Measurements from ENCODE around the gene MLYCD.

Gene MLYCD

DNA sequence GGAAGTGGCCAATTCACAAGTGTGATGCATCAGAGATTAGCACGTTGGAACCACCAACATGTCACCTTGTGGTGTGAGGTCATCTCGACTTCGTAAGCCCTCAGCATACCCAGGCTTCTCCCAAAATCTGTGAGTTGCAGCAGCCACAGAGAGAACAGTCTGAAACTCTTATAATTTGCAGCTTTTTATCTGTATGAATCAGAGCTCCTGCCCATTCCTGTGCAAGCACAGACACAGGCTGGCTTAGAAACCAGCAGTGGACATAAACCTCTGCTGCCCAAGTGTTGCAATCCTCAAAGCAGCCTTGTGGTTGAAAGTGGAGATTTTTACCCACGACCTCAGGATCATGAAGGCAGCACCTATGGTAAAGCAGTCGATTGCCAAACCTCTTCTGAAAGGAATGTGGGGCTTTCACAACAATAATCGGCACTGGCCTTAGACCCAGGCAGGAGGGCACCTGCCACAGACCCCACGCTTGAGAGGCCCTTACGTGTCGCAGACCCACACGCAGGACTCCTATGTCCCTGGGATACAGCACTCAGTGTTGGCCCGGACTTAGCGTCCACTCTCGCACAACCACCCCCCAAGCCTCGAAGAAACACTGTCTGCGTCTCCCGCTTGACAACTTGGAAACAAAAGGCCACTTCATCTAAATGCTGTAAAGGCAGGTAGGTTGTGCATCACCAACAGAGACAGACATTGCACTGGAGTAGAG, 29.6 kb downstream of the MLYCD start:
- H3K9me3 ChIP-seq (ENCODE audit: low read length), result no peaks in the 10 kb centered on the region
- H3K4me3 ChIP-seq (ENCODE audit: low read depth in 1 of 2, low read length in 2 of 2), result no peak overlapping the region
- H3K4me1 ChIP-seq (ENCODE audit: insufficient read depth, low read length), result peaks cover 4% of the 10 kb centered on the region
- H3K36me3 ChIP-seq (ENCODE audit: insufficient read depth, low read length), result no peaks in the 10 kb centered on the region
- H3K27ac ChIP-seq (ENCODE audit: low read depth, low read length), result no peak overlapping the region
- no peak overlapping the region for H3K9ac ChIP-seq (ENCODE audit: low read length)
- no peaks in the 10 kb centered on the region for H3K27me3 ChIP-seq (ENCODE audit: control insufficient read depth in 1 of 2, insufficient read depth in 2 of 2, low read length in 2 of 2)

DNA sequence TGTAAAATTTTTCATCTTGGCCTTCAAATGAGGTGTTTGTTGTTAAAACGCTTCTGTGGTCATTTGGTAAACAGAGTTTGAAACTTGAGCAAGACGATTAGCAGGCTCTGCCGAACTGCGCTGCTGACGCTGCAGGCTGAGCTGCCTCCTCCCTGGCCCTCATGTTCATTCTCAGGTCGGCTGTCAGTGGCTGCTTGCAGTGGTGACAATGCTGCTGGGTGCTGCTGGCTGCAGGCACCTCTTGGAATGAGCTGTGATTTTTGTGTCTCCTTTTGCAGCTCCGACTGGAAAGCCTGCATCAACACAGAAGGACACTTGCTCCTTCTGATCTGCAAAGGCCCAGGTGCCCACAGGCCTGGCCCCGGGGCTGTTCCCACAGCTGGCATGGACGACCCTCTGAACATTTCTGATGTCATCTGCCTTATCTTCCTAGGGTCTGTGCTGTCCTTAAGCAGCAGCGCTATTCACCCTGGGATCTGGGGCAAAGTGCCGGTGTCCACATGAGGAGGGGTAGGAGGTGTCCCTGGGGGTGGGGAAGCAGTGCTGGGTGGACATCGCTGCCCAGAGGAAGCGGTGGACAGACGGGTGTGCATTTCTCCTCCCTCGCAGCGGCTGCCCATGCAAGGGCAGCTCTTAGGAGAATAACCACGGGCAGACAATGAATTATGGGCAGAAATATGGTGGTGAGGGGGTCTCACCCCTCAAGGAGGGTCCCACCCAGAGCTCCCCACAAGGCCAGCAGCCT, 31.1 kb downstream of the MLYCD start:
- Histone ChIP-seq H3K36me3 (ENCODE audit: insufficient read depth, low read length) (no peaks in the 10 kb centered on the region), H3K9ac (ENCODE audit: low read length) (no peak overlapping the region), H3K27ac (ENCODE audit: low read depth, low read length) (no peak overlapping the region), H3K4me1 (ENCODE audit: insufficient read depth, low read length) (peaks cover 4% of the 10 kb centered on the region), H3K4me3 (ENCODE audit: low read depth in 1 of 2, low read length in 2 of 2) (no peak overlapping the region), H3K9me3 (ENCODE audit: low read length) (no peaks in the 10 kb centered on the region), H3K27me3 (ENCODE audit: control insufficient read depth in 1 of 2, insufficient read depth in 2 of 2, low read length in 2 of 2) (no peaks in the 10 kb centered on the region)

DNA sequence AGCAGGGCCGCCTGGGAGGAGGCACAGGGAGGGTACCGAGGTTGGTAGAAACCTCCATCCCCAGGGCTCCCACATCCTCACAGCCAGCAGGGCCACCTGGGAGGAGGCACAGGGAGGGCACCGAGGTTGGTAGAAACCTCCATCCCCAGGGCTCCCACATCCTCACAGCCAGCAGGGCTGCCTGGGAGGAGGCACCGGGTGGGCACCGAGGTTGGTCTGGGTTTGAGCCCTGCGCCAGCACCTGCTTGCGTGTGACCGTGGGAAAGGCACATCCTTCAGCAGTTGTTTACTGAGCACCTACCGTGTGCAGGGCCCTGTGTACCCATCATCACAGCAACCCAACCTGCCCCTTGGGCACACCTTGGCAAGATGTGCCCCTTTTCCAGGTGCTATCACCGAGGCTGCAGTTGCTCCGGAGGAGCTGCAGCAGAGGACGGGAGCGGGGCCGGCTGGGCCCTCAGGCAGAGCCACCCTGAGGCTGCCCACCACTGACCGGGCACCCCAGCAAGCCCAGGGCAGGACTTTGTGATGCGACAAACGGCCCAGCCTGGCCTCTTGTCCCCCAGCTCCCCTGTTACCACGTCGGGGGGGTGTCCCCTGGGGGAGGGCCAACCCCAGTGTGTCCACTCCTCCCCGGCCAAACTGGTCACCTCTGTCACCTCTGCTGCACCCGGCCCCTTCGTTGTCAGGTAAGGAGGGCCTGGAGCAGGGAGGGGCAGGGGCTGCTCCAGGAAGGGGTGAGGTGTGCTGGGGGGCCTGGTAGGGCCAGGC, 32.0 kb downstream of the MLYCD start:
- peaks cover 4% of the 10 kb centered on the region for H3K4me1 ChIP-seq (ENCODE audit: insufficient read depth, low read length)
- H3K27me3 ChIP-seq (ENCODE audit: control insufficient read depth in 1 of 2, insufficient read depth in 2 of 2, low read length in 2 of 2), result no peaks in the 10 kb centered on the region
- no peaks in the 10 kb centered on the region for H3K9me3 ChIP-seq (ENCODE audit: low read length)
- H3K9ac ChIP-seq (ENCODE audit: low read length), result no peak overlapping the region
- no peak overlapping the region for H3K27ac ChIP-seq (ENCODE audit: low read depth, low read length)
- H3K4me3 ChIP-seq (ENCODE audit: low read depth in 1 of 2, low read length in 2 of 2), result no peak overlapping the region
- H3K36me3 ChIP-seq (ENCODE audit: insufficient read depth, low read length), result no peaks in the 10 kb centered on the region

DNA sequence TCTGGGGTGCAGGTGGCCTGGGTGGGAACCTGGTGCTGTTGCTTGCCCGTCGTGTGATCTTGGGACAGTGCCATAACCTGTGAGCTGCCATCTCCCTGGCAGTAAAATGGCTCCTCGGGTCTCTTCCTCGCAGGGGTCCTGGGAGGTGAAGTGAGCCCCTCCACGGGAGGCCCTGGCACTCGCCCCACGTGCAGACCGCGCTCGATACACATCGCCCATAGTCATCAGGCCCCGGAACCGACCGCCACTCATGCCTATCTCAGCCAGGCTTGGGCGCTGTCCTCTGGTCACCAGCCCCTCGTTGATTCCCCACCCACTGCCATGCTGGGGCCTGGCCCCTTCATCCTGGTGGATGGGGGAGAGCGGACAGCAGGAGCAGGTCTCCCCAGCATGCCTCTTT, 32.6 kb downstream of the MLYCD start:
- Histone ChIP-seq H3K27ac (ENCODE audit: low read depth, low read length) (no peak overlapping the region), H3K4me3 (ENCODE audit: low read depth in 1 of 2, low read length in 2 of 2) (no peak overlapping the region), H3K9me3 (ENCODE audit: low read length) (no peaks in the 10 kb centered on the region), H3K27me3 (ENCODE audit: control insufficient read depth in 1 of 2, insufficient read depth in 2 of 2, low read length in 2 of 2) (no peaks in the 10 kb centered on the region), H3K9ac (ENCODE audit: low read length) (no peak overlapping the region), H3K36me3 (ENCODE audit: insufficient read depth, low read length) (no peaks in the 10 kb centered on the region), H3K4me1 (ENCODE audit: insufficient read depth, low read length) (peaks cover under 1% of the 10 kb centered on the region)

DNA sequence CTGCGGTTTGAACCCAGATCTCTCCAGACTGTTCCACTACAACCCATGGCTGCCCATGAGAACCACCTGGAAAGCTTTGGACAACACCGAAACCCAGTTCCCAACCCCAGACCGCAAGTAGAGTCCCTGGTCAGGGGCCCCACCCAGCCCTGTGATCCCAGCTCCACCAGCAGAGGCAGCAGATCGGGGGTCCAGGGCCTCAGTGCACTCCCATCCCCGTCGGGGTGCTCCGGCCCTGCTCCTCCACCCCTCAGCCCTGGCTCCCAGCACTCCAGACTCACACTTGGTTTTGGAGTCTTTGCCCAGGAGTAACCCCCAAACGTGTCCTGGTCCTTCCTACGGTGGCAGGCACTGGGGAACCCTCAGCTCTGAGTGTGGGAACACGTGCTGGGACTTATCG, 33.4 kb downstream of the MLYCD start:
- Histone ChIP-seq H3K9ac (ENCODE audit: low read length) (no peak overlapping the region), H3K36me3 (ENCODE audit: insufficient read depth, low read length) (no peaks in the 10 kb centered on the region), H3K4me3 (ENCODE audit: low read depth in 1 of 2, low read length in 2 of 2) (no peak overlapping the region), H3K9me3 (ENCODE audit: low read length) (no peaks in the 10 kb centered on the region), H3K4me1 (ENCODE audit: insufficient read depth, low read length) (no peaks in the 10 kb centered on the region), H3K27me3 (ENCODE audit: control insufficient read depth in 1 of 2, insufficient read depth in 2 of 2, low read length in 2 of 2) (no peaks in the 10 kb centered on the region), H3K27ac (ENCODE audit: low read depth, low read length) (no peak overlapping the region)

DNA sequence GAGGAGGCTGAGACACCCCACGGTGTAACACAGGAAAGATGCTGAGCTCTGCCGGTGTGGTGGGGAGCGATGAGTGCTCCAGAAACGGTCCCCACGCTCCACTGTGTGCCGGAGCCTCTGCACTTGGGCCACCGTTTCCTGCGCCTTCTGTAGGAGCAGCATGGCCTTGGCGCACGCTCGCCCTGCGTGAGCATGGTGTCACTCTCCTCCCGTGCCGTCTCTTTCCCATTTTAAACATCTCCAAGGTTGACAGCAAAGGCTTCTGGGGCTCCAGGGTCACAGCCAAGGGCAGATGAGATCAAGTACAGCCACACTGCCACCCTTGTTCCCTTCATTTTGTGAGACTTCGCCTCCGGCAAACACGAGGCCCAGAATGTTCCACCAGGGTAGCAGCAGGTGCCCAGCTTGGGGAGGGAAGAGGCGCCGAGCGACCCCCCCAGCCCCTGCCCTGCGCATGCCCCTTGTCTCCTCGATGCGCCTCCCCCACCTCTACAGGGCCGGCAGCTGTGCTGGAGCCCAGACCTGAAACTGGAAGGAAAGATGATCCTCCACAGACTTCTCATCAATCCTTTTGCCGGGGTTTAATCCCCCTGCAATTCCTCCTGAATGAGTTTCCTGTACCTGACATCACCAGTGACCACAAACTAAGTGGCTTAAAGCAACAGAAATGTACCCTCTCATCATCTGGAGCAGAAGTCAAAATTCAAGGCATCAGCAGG, 34.2 kb downstream of the MLYCD start:
- H3K27ac ChIP-seq (ENCODE audit: low read depth, low read length), result no peak overlapping the region
- no peaks in the 10 kb centered on the region for H3K36me3 ChIP-seq (ENCODE audit: insufficient read depth, low read length)
- no peaks in the 10 kb centered on the region for H3K9me3 ChIP-seq (ENCODE audit: low read length)
- H3K4me1 ChIP-seq (ENCODE audit: insufficient read depth, low read length), result no peaks in the 10 kb centered on the region
- H3K27me3 ChIP-seq (ENCODE audit: control insufficient read depth in 1 of 2, insufficient read depth in 2 of 2, low read length in 2 of 2), result no peaks in the 10 kb centered on the region
- H3K4me3 ChIP-seq (ENCODE audit: low read depth in 1 of 2, low read length in 2 of 2), result no peak overlapping the region
- H3K9ac ChIP-seq (ENCODE audit: low read length), result no peak overlapping the region

DNA sequence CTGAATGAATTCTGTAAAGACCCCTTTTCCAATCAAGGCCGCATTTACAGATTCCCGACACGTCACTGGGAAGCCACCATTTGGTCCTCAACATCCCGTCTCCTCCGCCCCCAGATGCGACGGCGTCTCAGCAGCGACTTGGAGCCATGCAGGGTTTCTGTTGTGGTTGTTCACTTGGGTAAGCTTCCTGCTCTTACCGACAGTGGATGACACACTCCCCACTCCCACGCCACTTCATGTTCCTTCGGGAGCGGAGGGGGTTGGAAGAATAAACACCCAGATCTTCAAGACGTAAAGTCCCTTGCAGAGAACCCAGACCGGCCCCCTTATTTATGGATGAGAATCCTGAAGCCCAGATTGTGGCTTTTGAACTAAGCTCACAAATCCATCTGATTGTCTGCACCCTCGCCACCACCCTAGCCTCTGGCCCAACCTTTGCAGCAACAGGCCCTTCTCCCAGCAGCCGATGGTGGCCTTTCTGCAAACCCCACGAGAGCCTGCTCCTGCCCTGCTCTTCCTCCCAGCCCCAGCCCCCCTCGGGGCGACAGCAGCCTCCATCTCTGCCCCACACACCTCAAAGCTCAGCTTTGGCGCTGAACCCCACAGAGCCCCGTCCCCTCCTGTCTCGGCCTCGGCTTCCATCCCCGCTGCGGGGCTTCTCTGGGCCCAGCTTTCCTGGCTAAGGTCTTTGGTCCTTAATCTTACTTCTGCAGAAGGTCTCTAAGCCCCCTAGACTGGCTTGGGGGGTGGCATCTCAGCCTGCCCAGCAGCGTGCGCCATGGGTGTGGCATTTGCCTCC, 35.2 kb downstream of the MLYCD start:
- no peaks in the 10 kb centered on the region for H3K9me3 ChIP-seq (ENCODE audit: low read length)
- H3K36me3 ChIP-seq (ENCODE audit: insufficient read depth, low read length), result no peaks in the 10 kb centered on the region
- H3K27ac ChIP-seq (ENCODE audit: low read depth, low read length), result no peak overlapping the region
- no peaks in the 10 kb centered on the region for H3K27me3 ChIP-seq (ENCODE audit: control insufficient read depth in 1 of 2, insufficient read depth in 2 of 2, low read length in 2 of 2)
- no peak overlapping the region for H3K9ac ChIP-seq (ENCODE audit: low read length)
- H3K4me1 ChIP-seq (ENCODE audit: insufficient read depth, low read length), result no peaks in the 10 kb centered on the region
- no peak overlapping the region for H3K4me3 ChIP-seq (ENCODE audit: low read depth in 1 of 2, low read length in 2 of 2)

DNA sequence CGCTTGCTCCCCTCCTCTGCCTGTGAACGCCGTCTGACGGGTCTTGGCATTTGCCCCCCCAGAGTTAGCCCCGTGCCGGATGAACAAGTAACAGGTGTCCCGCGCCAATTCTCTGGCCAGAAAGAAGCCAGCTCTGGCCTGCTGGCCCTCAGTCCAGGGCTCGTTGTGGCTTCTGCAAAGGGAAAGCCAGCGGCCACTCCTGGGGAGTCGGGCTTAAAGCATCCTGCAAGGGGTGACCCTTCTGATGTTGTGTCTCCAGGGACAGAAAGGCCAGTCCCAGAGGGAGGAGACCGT, 35.7 kb downstream of the MLYCD start:
- no peak overlapping the region for H3K4me3 ChIP-seq (ENCODE audit: low read depth in 1 of 2, low read length in 2 of 2)
- H3K27ac ChIP-seq (ENCODE audit: low read depth, low read length), result no peak overlapping the region

DNA sequence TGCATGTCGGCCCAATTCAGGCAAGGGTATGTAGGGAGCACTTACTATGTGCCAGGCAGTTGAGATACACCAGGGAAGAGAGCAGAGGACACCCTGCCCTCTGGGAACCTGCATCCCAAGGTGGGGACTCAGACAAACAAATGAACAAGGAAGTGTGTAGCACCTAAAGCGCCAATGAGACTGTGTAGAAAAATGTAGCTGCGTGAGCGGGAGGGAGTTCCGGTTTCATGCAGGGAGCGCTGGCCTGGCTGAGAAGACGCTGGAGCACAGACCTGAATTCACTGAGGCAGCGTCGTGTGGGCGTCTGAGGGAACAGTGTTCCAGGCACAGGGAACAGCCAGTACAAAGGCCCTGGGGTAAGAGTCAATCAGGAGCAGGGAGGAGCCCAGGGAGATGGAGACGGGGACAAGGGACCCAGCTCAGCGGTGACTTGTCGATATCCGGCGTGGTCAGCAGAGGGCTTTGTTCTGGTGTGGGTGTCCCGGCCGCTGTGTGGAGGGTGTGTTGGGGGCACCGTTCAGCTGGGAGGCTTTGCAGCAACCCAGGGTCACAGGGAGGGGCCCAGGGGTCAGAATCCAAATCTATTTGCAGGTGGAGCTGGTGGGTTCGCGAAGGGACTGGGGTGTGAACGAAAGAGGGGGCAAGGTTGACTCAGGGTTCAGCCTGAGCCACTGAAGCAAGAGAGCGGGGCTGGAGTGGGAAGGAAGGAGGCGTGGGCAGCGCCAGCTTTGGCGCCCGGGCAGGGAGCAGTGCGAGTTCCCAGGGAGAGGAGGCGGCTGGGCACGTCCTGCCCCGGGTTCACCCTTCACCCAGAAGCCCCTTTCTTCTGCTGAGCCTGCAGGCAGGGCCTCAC, 36.3 kb downstream of the MLYCD start:
- Histone ChIP-seq H3K4me1 (ENCODE audit: insufficient read depth, low read length) (no peaks in the 10 kb centered on the region), H3K27me3 (ENCODE audit: control insufficient read depth in 1 of 2, insufficient read depth in 2 of 2, low read length in 2 of 2) (no peaks in the 10 kb centered on the region), H3K9ac (ENCODE audit: low read length) (no peak overlapping the region), H3K27ac (ENCODE audit: low read depth, low read length) (no peak overlapping the region), H3K36me3 (ENCODE audit: insufficient read depth, low read length) (no peaks in the 10 kb centered on the region), H3K9me3 (ENCODE audit: low read length) (no peaks in the 10 kb centered on the region), H3K4me3 (ENCODE audit: low read depth in 1 of 2, low read length in 2 of 2) (no peak overlapping the region)

More for the DNA sequence above, 35.7 kb downstream of the MLYCD start:
- H3K4me1 ChIP-seq (ENCODE audit: insufficient read depth, low read length), result no peaks in the 10 kb centered on the region
- H3K9ac ChIP-seq (ENCODE audit: low read length), result no peak overlapping the region
- H3K36me3 ChIP-seq (ENCODE audit: insufficient read depth, low read length), result no peaks in the 10 kb centered on the region
- no peaks in the 10 kb centered on the region for H3K27me3 ChIP-seq (ENCODE audit: control insufficient read depth in 1 of 2, insufficient read depth in 2 of 2, low read length in 2 of 2)
- H3K9me3 ChIP-seq (ENCODE audit: low read length), result no peaks in the 10 kb centered on the region

DNA sequence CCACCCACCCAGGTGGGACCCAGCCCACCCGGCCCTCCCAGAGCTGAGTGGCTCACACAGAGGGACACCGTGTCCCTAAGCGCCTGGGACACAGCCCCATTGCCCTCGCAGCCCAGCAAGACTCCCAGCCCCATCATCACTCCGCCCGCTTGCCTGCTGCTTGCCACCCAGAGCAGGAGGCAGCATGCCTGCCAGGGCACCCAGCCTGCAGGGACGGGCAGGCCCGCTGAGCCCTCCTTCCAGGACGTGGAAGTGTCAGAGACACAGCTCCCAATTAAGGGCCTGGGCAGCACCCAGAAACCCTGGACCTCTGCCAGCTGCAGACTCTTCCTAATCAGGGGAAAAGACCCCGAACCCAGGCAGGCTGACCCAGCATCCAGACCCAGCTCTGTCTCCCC, 36.9 kb downstream of the MLYCD start:
- H3K9ac ChIP-seq (ENCODE audit: low read length), result no peak overlapping the region
- no peaks in the 10 kb centered on the region for H3K36me3 ChIP-seq (ENCODE audit: insufficient read depth, low read length)

More for the DNA sequence above, 36.9 kb downstream of the MLYCD start:
- Histone ChIP-seq H3K9me3 (ENCODE audit: low read length) (no peaks in the 10 kb centered on the region), H3K27ac (ENCODE audit: low read depth, low read length) (no peak overlapping the region), H3K4me3 (ENCODE audit: low read depth in 1 of 2, low read length in 2 of 2) (no peak overlapping the region), H3K4me1 (ENCODE audit: insufficient read depth, low read length) (no peaks in the 10 kb centered on the region), H3K27me3 (ENCODE audit: control insufficient read depth in 1 of 2, insufficient read depth in 2 of 2, low read length in 2 of 2) (no peaks in the 10 kb centered on the region)
